Sigmoid colon (tissue), 7 donors: Measurements from ENCODE around the gene ONECUT3. TPM values are rescaled to one million over a fixed set of nuclear protein-coding genes. Genes with fewer than 3 reads are reported as not detected.

Source experiments
- DNase-seq: peaks from one replicate; pipeline ENCODE4 v3.0.0-alpha.2; 2019
- H3K27ac ChIP-seq, 4 donors: fragments of 200-600 bp; sonication (generic); one replicate each; pipeline ENCODE4 v1.5.1; 2016 to 2019; ENCODE audit warnings: mild to moderate bottlenecking in 1 of 4
- H3K27me3 ChIP-seq, 3 donors: fragments of 200-600 bp; sonication (generic); one replicate each; pipeline ENCODE4 v1.5.1; 2019; ENCODE audit warnings: mild to moderate bottlenecking in 1 of 3
- H3K36me3 ChIP-seq, 4 donors: fragments of 200-600 bp; sonication (generic); one replicate each; pipeline ENCODE4 v1.5.1; 2016 to 2019
- H3K4me1 ChIP-seq, 4 donors: fragments of 200-600 bp; sonication (generic); one replicate each; pipeline ENCODE4 v1.5.1; 2017 to 2019
- H3K4me3 ChIP-seq, 4 donors: fragments of 200-600 bp; sonication (generic); one replicate each; pipeline ENCODE4 v1.5.1; 2017 to 2019; ENCODE audit warnings: mild to moderate bottlenecking in 2 of 4, moderate library complexity in 1 of 4
- H3K9me3 ChIP-seq, 4 donors: fragments of 200-600 bp in 3 of 4; sonication (generic) in 3 of 4; one replicate each; pipeline versions ENCODE4 v1.5.1 to v1.6.1; 2013 to 2019
- CTCF ChIP-seq, 4 experiments: fragments of 450-650 bp in 3 of 4; fragments of 200-600 bp in 1 of 4; IDR thresholded peaks; one replicate each; pipeline ENCODE4 v1.5.1; 2016 to 2019; ENCODE audit warnings: antibody characterized with exemption in 4 of 4, mild to moderate bottlenecking in 3 of 4, moderate library complexity in 2 of 4
- EP300 ChIP-seq, 4 donors: sonication (generic); formaldehyde crosslinking; IDR thresholded peaks; one replicate each; pipeline ENCODE4 v1.6.1; 2017; ENCODE audit warnings: antibody characterized with exemption in 4 of 4
- POLR2A ChIP-seq, 2 donors: fragments of 450-650 bp; IDR thresholded peaks; one replicate each; pipeline ENCODE4 v1.6.1; 2016; ENCODE audit warnings: antibody characterized with exemption in 2 of 2, mild to moderate bottlenecking in 2 of 2, moderate library complexity in 2 of 2
- POLR2AphosphoS5 ChIP-seq, 4 donors: sonication (generic); formaldehyde crosslinking; IDR thresholded peaks; one replicate each; pipeline ENCODE4 v1.6.1; 2017; ENCODE audit warnings: antibody characterized with exemption in 4 of 4
- WGBS, 2 donors: extraction: QIAGEN DNeasy Blood & Tissue Kit; methylation state at CpG; one replicate each; pipeline ENCODE4 v1.1.7; 2013; 5-methylcytosine and 5-hydroxymethylcytosine counted together
- intact Hi-C: fragments of 100-400 bp; cut with DNase I; formaldehyde crosslinking; loops from one replicate; pipeline ENCODE4 v1.15.1; 2023
- polyA plus RNA-seq, 3 donors: library from polyadenylated mRNA; stranded (reverse); fragments of 200-250 nt; gene quantifications; one replicate each; pipeline ENCODE4 v1.2.3, GENCODE V29; 2013
- total RNA-seq, 4 donors: library from RNA; depleted of rRNA; stranded (reverse); fragments of >200 nt; gene quantifications; one replicate each; pipeline ENCODE4 v1.1.0, GENCODE V29; 2016
- donor health status: healthy with polysubstance abuse.
- donor health status: Bipolar disorder and iron deficiency.
- donor health status: healthy.

Gene ONECUT3
- total and polyA plus RNA-seq, 7 donors = not detected

GRCh38 chr19:1815605-1816529 is 62.6 kb downstream of the ONECUT3 start:
- TF ChIP-seq CTCF (IDR thresholded peaks at IDR 0.05) = no peak
- Histone ChIP-seq H3K36me3 (peaks cover 44 to 57% (median 53%) of the 10 kb centered on the region in 4 donors), H3K27ac (no peak overlapping the region), H3K4me3 (no peak overlapping the region), H3K27me3 (no peaks in the 10 kb centered on the region), H3K4me1 (peaks cover 0 to 21% (median 17%) of the 10 kb centered on the region in 4 donors), H3K9me3 (no peaks in the 10 kb centered on the region)
- no peak for DNase-seq
- intact Hi-C loops = no loop called here
- 90 to 92% methylated on average over 61 of the region's 61 CpGs for WGBS, 2 donors

GRCh38 chr19:1816530-1817298 is 63.4 kb downstream of the ONECUT3 start:
- intact Hi-C loops = no loop called here
- H3K4me3 ChIP-seq = no peak overlapping the region
- H3K36me3 ChIP-seq = peaks cover 44 to 65% (median 57%) of the 10 kb centered on the region in 4 donors
- H3K27ac ChIP-seq = no peak overlapping the region
- H3K9me3 ChIP-seq = no peaks in the 10 kb centered on the region
- WGBS, 2 donors = 92 to 93% methylated on average over 36 of the region's 36 CpGs
- TF ChIP-seq EP300 (IDR thresholded peaks at IDR 0.05) (no peak), CTCF (IDR thresholded peaks at IDR 0.05) (no peak), POLR2AphosphoS5 (IDR thresholded peaks at IDR 0.05) (no peak), POLR2A (IDR thresholded peaks at IDR 0.05) (no peak)
- H3K27me3 ChIP-seq = no peaks in the 10 kb centered on the region
- H3K4me1 ChIP-seq = peaks cover 0 to 18% (median 15%) of the 10 kb centered on the region in 4 donors
- no peak for DNase-seq

GRCh38 chr19:1817553-1818179 is 64.4 kb downstream of the ONECUT3 start:
- H3K9me3 ChIP-seq = no peaks in the 10 kb centered on the region
- WGBS, 2 donors = 91 to 92% methylated on average over 25 of the region's 25 CpGs
- peaks cover 0 to 11% (median 9%) of the 10 kb centered on the region in 4 donors for H3K4me1 ChIP-seq
- intact Hi-C loops = no loop called here
- peaks cover 44 to 75% (median 62%) of the 10 kb centered on the region in 4 donors for H3K36me3 ChIP-seq
- TF ChIP-seq POLR2AphosphoS5 (IDR thresholded peaks at IDR 0.05) (no peak), POLR2A (IDR thresholded peaks at IDR 0.05) (no peak), EP300 (IDR thresholded peaks at IDR 0.05) (no peak), CTCF (IDR thresholded peaks at IDR 0.05) (no peak)
- no peak for DNase-seq
- H3K27me3 ChIP-seq = no peaks in the 10 kb centered on the region
- H3K27ac ChIP-seq = no peak overlapping the region
- no peak overlapping the region for H3K4me3 ChIP-seq

GRCh38 chr19:1818549-1819195 is 65.4 kb downstream of the ONECUT3 start:
- Histone ChIP-seq H3K4me3 (no peak overlapping the region), H3K36me3 (peaks cover 52 to 84% (median 69%) of the 10 kb centered on the region in 4 donors), H3K27me3 (no peaks in the 10 kb centered on the region), H3K9me3 (no peaks in the 10 kb centered on the region), H3K4me1 (peaks cover 0 to 1% (median 0%) of the 10 kb centered on the region in 4 donors), H3K27ac (no peak overlapping the region)
- intact Hi-C loops = no loop called here
- no peak for DNase-seq
- TF ChIP-seq EP300 (IDR thresholded peaks at IDR 0.05) = no peak
- TF ChIP-seq POLR2AphosphoS5 (IDR thresholded peaks at IDR 0.05) = no peak
- TF ChIP-seq CTCF (IDR thresholded peaks at IDR 0.05) = no peak
- TF ChIP-seq POLR2A (IDR thresholded peaks at IDR 0.05) = no peak
- WGBS, 2 donors = 93 to 94% methylated on average over 33 of the region's 33 CpGs
